WTC11 (cell line): Measurements from ENCODE around the gene FNDC5. TPM values are rescaled to one million over a fixed set of nuclear protein-coding genes. Genes with fewer than 3 reads are reported as not detected.

Experiments used
- ATAC-seq: fragments of 200-7000 bp; cut with Tn5 transposase; 2 replicates; pipeline ENCODE4 v1.10.0; 2021; ENCODE audit warnings: mild to moderate bottlenecking, moderate library complexity
- CTCF ChIA-PET: fragments of 300-600 bp; sonication (Branson Sonifier 250); formaldehyde crosslinking; loops from one replicate; lab custom pipeline; 2021; ENCODE audit warnings: antibody characterized with exemption; lab: Charles Lee
- POLR2A ChIA-PET: fragments of 350-600 bp; sonication (Branson Sonifier 250); formaldehyde crosslinking; loops from one replicate; lab custom pipeline; 2021; ENCODE audit warnings: antibody characterized with exemption; lab: Charles Lee
- DNase-seq: peaks from one replicate; pipeline ENCODE4 v3.0.0; 2021; ENCODE audit warnings: low spot score
- H3K27ac Mint-ChIP-seq: 2 replicates; pipeline ENCODE4 v1.8.0; 2021; ENCODE audit warnings: mixed read lengths
- H3K27me3 Mint-ChIP-seq: 2 replicates; pipeline ENCODE4 v1.8.0; 2021; ENCODE audit warnings: low read depth, mild to moderate bottlenecking, moderate library complexity, mixed read lengths
- H3K36me3 Mint-ChIP-seq: 2 replicates; pipeline ENCODE4 v1.8.0; 2021; ENCODE audit warnings: mixed read lengths
- H3K4me1 Mint-ChIP-seq: 2 replicates; pipeline ENCODE4 v1.8.0; 2022; ENCODE audit warnings: mixed read lengths
- H3K4me3 Mint-ChIP-seq: 2 replicates; pipeline ENCODE4 v1.8.0; 2021; ENCODE audit warnings: mild to moderate bottlenecking, moderate library complexity, mixed read lengths
- H3K9me3 Mint-ChIP-seq: 2 replicates; pipeline ENCODE4 v1.8.0; 2021; ENCODE audit warnings: mixed read lengths
- ATF1 ChIP-seq: sonication (generic); formaldehyde crosslinking; IDR thresholded peaks from 2 replicates; pipeline ENCODE4 v1.8.1; 2023; ENCODE audit warnings: mild to moderate bottlenecking, moderate library complexity, missing genetic modification reagents
- CBFB ChIP-seq: sonication (generic); formaldehyde crosslinking; IDR thresholded peaks from 2 replicates; pipeline ENCODE4 v1.8.1; 2022; ENCODE audit warnings: mild to moderate bottlenecking, low read depth, missing genetic modification reagents
- ELF4 ChIP-seq: sonication (generic); formaldehyde crosslinking; IDR thresholded peaks from 2 replicates; pipeline ENCODE4 v1.8.1; 2022; ENCODE audit warnings: low read depth, mild to moderate bottlenecking, moderate library complexity, missing genetic modification reagents
- EMX1 ChIP-seq: fragments of 250-450 bp; sonication (Bioruptor Pico); IDR thresholded peaks from 2 replicates; pipeline ENCODE4 v1.8.0; 2021; ENCODE audit warnings: mild to moderate bottlenecking
- FOXK1 ChIP-seq: sonication (generic); formaldehyde crosslinking; IDR thresholded peaks from 2 replicates; pipeline ENCODE4 v1.8.0; 2022; ENCODE audit warnings: mild to moderate bottlenecking, moderate library complexity, missing genetic modification reagents
- HMGA2 ChIP-seq: fragments of 250-450 bp; sonication (Bioruptor Pico); IDR thresholded peaks from 2 replicates; pipeline ENCODE4 v1.4.0; 2021; ENCODE audit warnings: mild to moderate bottlenecking, moderate library complexity
- JAZF1 ChIP-seq: fragments of 250-450 bp; sonication (Bioruptor Pico); IDR thresholded peaks from 2 replicates; pipeline ENCODE4 v1.9.0; 2021; ENCODE audit warnings: moderate library complexity, mild to moderate bottlenecking, inconsistent platforms
- JUN ChIP-seq: sonication (generic); formaldehyde crosslinking; IDR thresholded peaks from 2 replicates; pipeline ENCODE4 v1.8.0; 2023; ENCODE audit warnings: mild to moderate bottlenecking, missing genetic modification reagents
- MXD4 ChIP-seq: fragments of 250-450 bp; sonication (Bioruptor Pico); IDR thresholded peaks from 2 replicates; pipeline ENCODE4 v1.8.0; 2021; ENCODE audit warnings: mild to moderate bottlenecking, moderate library complexity, borderline replicate concordance
- NFE2L1 ChIP-seq: sonication (generic); formaldehyde crosslinking; IDR thresholded peaks from 2 replicates; pipeline ENCODE4 v1.8.1; 2023; ENCODE audit warnings: missing genetic modification reagents
- NFYB ChIP-seq: sonication (generic); formaldehyde crosslinking; conservative IDR thresholded peaks from 2 replicates; pipeline ENCODE4 v1.8.0; 2022; ENCODE audit warnings: low read depth, missing genetic modification reagents
- NR1H2 ChIP-seq: sonication (generic); formaldehyde crosslinking; IDR thresholded peaks from 2 replicates; pipeline ENCODE4 v1.9.0; 2021; ENCODE audit warnings: mild to moderate bottlenecking, moderate library complexity, missing genetic modification reagents
- PRRX2 ChIP-seq: fragments of 250-450 bp; sonication (Bioruptor Pico); IDR thresholded peaks from 2 replicates; pipeline ENCODE4 v1.8.0; 2021; ENCODE audit warnings: mild to moderate bottlenecking
- SMAD4 ChIP-seq: sonication (generic); formaldehyde crosslinking; IDR thresholded peaks from 2 replicates; pipeline ENCODE4 v1.8.0; 2022; ENCODE audit warnings: mild to moderate bottlenecking, missing genetic modification reagents
- SOX15 ChIP-seq: fragments of 250-450 bp; sonication (Bioruptor Pico); IDR thresholded peaks from 2 replicates; pipeline ENCODE4 v1.9.0; 2021; ENCODE audit warnings: mild to moderate bottlenecking
- SP1 ChIP-seq: sonication (generic); formaldehyde crosslinking; conservative IDR thresholded peaks from 2 replicates; pipeline ENCODE4 v1.8.1; 2022; ENCODE audit warnings: missing genetic modification reagents
- TEAD1 ChIP-seq: sonication (generic); formaldehyde crosslinking; IDR thresholded peaks from 2 replicates; pipeline ENCODE4 v1.8.0; 2022; ENCODE audit warnings: mild to moderate bottlenecking, missing genetic modification reagents
- TP53 ChIP-seq: sonication (generic); formaldehyde crosslinking; IDR thresholded peaks from 2 replicates; pipeline ENCODE4 v1.8.1; 2023; ENCODE audit warnings: mild to moderate bottlenecking, missing genetic modification reagents
- ZNF138 ChIP-seq: sonication (generic); formaldehyde crosslinking; conservative IDR thresholded peaks from 2 replicates; pipeline ENCODE4 v1.8.1; 2022; ENCODE audit warnings: mild to moderate bottlenecking, moderate library complexity, missing genetic modification reagents
- ZNF263 ChIP-seq: sonication (generic); formaldehyde crosslinking; IDR thresholded peaks from 2 replicates; pipeline ENCODE4 v1.8.1; 2022; ENCODE audit warnings: low read depth, mild to moderate bottlenecking, moderate library complexity, missing genetic modification reagents
- total RNA-seq: library from RNA; stranded (reverse); gene quantifications from 3 replicates; pipeline ENCODE4 v1.2.3, GENCODE V29; 2021
- TF ChIP-seq, protein P1 (sequence below): sonication (generic); formaldehyde crosslinking; conservative IDR thresholded peaks from 2 replicates; pipeline ENCODE4 v1.8.1; 2022; ENCODE audit warnings: mild to moderate bottlenecking, missing genetic modification reagents
- TF ChIP-seq, protein P2 (sequence below): sonication (generic); formaldehyde crosslinking; IDR thresholded peaks from 2 replicates; pipeline ENCODE4 v1.8.1; 2022; ENCODE audit warnings: mild to moderate bottlenecking, missing genetic modification reagents, moderate library complexity, borderline replicate concordance
- TF ChIP-seq, protein P3 (sequence below): fragments of 250-450 bp; sonication (Bioruptor Pico); IDR thresholded peaks from 2 replicates; pipeline ENCODE4 v1.8.0; 2021; ENCODE audit warnings: mild to moderate bottlenecking
- TF ChIP-seq, protein P4 (sequence below): fragments of 200-600 bp; IDR thresholded peaks from 2 replicates; pipeline ENCODE4 v1.8.0; 2022; ENCODE audit warnings: antibody characterized with exemption

The FNDC5 gene
- total RNA-seq, 1 experiment from 2014 or later = 1.2 TPM

DNA sequence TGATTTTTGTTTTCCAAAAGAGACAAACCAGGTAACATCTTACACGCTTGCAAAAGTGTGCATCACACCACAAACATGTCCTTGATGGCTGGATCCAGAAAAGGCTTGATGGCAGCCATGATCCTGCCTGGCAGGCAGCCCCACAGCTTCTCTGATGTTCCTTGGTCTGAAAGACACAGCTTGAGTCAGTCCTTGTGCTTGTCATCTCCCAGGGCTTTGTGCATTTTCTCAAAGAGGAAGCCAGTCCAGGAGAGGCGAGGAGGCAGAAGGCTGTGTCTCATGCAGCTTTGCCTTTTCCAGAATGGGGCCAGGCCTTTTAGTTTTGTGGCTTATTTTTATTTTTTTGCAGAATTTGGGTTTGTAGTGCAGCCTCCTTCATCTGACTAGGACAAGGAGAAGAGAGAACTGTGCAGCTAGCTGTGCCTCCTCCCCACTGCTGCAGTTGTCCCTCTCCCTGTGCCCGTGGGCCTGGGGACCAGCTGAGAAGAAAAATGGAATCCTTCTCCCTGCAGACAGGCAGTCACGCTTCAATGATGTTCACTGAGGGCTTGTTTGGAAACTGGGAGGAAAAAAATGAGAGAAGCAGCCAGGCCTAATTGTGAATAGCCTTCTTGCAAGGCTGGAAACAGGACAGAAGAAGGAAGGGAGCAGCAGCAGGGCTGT is 7.4 kb downstream of the FNDC5 start:
- Mint-ChIP-seq H3K4me1 (no peaks in the 10 kb centered on the region; the same call in 1 of the 2 replicates), H3K27me3 (peaks cover 6% of the 10 kb centered on the region; the same call in 1 of the 2 replicates), H3K36me3 (peaks cover 6% of the 10 kb centered on the region)
- TF ChIP-seq, protein P1, sequence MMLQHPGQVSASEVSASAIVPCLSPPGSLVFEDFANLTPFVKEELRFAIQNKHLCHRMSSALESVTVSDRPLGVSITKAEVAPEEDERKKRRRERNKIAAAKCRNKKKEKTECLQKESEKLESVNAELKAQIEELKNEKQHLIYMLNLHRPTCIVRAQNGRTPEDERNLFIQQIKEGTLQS (CRISPR knock-in tag) = no peak
- no peak for TF ChIP-seq SMAD4 (CRISPR knock-in tag)
- TF ChIP-seq, protein P2, sequence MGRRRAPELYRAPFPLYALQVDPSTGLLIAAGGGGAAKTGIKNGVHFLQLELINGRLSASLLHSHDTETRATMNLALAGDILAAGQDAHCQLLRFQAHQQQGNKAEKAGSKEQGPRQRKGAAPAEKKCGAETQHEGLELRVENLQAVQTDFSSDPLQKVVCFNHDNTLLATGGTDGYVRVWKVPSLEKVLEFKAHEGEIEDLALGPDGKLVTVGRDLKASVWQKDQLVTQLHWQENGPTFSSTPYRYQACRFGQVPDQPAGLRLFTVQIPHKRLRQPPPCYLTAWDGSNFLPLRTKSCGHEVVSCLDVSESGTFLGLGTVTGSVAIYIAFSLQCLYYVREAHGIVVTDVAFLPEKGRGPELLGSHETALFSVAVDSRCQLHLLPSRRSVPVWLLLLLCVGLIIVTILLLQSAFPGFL (CRISPR knock-in tag) = no peak
- TF ChIP-seq MXD4 (CRISPR knock-in tag) = no peak
- no peak for TF ChIP-seq FOXK1 (CRISPR knock-in tag)
- TF ChIP-seq ZNF263 = no peak
- no peak for TF ChIP-seq ATF1 (CRISPR knock-in tag)
- no peak for TF ChIP-seq ELF4 (CRISPR knock-in tag)
- TF ChIP-seq, protein P3, sequence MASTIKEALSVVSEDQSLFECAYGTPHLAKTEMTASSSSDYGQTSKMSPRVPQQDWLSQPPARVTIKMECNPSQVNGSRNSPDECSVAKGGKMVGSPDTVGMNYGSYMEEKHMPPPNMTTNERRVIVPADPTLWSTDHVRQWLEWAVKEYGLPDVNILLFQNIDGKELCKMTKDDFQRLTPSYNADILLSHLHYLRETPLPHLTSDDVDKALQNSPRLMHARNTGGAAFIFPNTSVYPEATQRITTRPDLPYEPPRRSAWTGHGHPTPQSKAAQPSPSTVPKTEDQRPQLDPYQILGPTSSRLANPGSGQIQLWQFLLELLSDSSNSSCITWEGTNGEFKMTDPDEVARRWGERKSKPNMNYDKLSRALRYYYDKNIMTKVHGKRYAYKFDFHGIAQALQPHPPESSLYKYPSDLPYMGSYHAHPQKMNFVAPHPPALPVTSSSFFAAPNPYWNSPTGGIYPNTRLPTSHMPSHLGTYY (CRISPR knock-in tag) = no peak
- no peak for TF ChIP-seq TEAD1 (CRISPR knock-in tag)
- TF ChIP-seq JUN (CRISPR knock-in tag) = no peak
- TF ChIP-seq TP53 (CRISPR knock-in tag) = no peak
- TF ChIP-seq, protein P4, sequence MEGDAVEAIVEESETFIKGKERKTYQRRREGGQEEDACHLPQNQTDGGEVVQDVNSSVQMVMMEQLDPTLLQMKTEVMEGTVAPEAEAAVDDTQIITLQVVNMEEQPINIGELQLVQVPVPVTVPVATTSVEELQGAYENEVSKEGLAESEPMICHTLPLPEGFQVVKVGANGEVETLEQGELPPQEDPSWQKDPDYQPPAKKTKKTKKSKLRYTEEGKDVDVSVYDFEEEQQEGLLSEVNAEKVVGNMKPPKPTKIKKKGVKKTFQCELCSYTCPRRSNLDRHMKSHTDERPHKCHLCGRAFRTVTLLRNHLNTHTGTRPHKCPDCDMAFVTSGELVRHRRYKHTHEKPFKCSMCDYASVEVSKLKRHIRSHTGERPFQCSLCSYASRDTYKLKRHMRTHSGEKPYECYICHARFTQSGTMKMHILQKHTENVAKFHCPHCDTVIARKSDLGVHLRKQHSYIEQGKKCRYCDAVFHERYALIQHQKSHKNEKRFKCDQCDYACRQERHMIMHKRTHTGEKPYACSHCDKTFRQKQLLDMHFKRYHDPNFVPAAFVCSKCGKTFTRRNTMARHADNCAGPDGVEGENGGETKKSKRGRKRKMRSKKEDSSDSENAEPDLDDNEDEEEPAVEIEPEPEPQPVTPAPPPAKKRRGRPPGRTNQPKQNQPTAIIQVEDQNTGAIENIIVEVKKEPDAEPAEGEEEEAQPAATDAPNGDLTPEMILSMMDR = no peak
- TF ChIP-seq EMX1 = no peak
- no peak for TF ChIP-seq JAZF1
- TF ChIP-seq NFE2L1 (CRISPR knock-in tag) = no peak
- TF ChIP-seq SP1 = no peak
- TF ChIP-seq SOX15 (CRISPR knock-in tag) = no peak
- TF ChIP-seq, all 79 proteins: peak for 0
- no peak overlapping the region for H3K4me3 Mint-ChIP-seq
- ChIA-PET POLR2A (no interaction called here), CTCF (interaction anchor here (1.1 to 2.8 kb wide), 2 partner anchors 10 to 13 kb away, joined by 5 to 14 read pairs; no protein-coding TSS in a partner anchor)
- no peak overlapping the region; the same call in 1 of the 2 replicates for H3K27ac Mint-ChIP-seq
- ATAC-seq = no peak
- no peak for DNase-seq
- no peaks in the 10 kb centered on the region for H3K9me3 Mint-ChIP-seq

DNA sequence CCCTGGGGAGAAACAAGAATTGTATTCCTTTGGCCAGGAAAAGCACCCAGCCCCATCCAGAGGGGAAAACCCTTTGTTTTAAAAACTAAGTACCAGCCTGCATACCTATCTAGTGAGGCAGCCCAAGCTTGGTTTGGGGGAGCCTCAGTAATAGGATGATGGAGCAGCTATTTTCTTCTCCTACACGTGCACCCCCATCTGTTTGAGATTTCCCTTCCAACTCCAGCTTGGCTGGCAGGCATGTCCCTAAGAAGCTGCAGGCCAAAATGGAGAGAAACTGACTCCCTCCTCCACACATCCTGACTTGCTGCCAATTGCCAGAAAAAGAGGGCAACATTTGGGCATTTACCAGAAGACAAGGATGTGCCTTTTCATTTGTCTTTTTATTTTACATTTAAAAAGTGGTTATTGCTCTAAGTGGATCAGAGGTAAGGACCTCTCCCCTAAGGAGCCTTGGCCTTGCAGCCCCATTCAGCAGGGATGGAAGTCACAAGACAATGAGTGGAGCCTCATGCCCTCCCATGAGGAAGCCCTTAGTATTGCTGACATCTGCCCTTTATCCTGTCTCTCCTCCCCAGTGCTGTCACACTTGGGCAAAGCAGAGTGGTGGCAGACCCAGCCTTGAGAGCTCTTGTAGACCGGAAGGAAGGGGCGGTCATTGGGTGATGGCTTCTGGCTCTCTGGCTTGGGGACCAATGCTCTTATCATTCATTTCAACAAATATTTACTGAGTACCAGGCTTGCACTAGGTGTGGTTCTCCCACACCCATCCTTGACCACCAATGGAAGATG is 8.6 kb downstream of the FNDC5 start:
- H3K27ac Mint-ChIP-seq = no peak overlapping the region
- no peak for TF ChIP-seq HMGA2 (CRISPR knock-in tag)
- no peak for TF ChIP-seq PRRX2
- TF ChIP-seq, protein P1 (CRISPR knock-in tag) = no peak
- no peak for TF ChIP-seq NFYB (CRISPR knock-in tag)
- no peak for TF ChIP-seq NR1H2 (CRISPR knock-in tag)
- TF ChIP-seq SOX15 (CRISPR knock-in tag) = no peak
- TF ChIP-seq ZNF138 (CRISPR knock-in tag) = no peak
- TF ChIP-seq EMX1 = no peak
- no peak for TF ChIP-seq FOXK1 (CRISPR knock-in tag)
- TF ChIP-seq, protein P4 = no peak
- TF ChIP-seq, protein P3 (CRISPR knock-in tag) = no peak
- TF ChIP-seq CBFB (CRISPR knock-in tag) = no peak

More for the DNA sequence above, 8.6 kb downstream of the FNDC5 start:
- Mint-ChIP-seq H3K4me1 (no peaks in the 10 kb centered on the region; the same call in 1 of the 2 replicates), H3K36me3 (peaks cover 9% of the 10 kb centered on the region), H3K27me3 (peaks cover 3% of the 10 kb centered on the region; the same call in 1 of the 2 replicates), H3K9me3 (no peaks in the 10 kb centered on the region), H3K4me3 (no peak overlapping the region)
- ChIA-PET CTCF (interaction anchor here (0.6 to 2.8 kb wide), 4 partner anchors 9 to 150 kb away, joined by 3 to 14 read pairs (median 5); partner anchors contain the start of gene HPCA), POLR2A (no interaction called here)
- DNase-seq (no peak), ATAC-seq (no peak)
